MG63 (cell line): ENCODE data around the gene TOMM5. TPM values are rescaled to one million over a fixed set of nuclear protein-coding genes. Genes with fewer than 3 reads are reported as not detected.

Experiments used
- DNase-seq: peaks from one replicate; pipeline ENCODE4 v3.0.0-alpha.2; 2020
- H3K27me3 ChIP-seq: fragments of 250-450 bp; sonication (Bioruptor Pico); 2 replicates; pipeline ENCODE4 v1.5.1; 2020; ENCODE audit warnings: mild to moderate bottlenecking, moderate library complexity
- H3K36me3 ChIP-seq: fragments of 250-450 bp; sonication (Bioruptor Pico); 2 replicates; pipeline ENCODE4 v1.5.1; 2020; ENCODE audit warnings: mild to moderate bottlenecking, moderate library complexity
- H3K4me3 ChIP-seq: fragments of 250-450 bp; sonication (Bioruptor Pico); 2 replicates; pipeline ENCODE4 v1.5.1; 2020; ENCODE audit warnings: mild to moderate bottlenecking, moderate library complexity
- H3K9me3 ChIP-seq: fragments of 250-450 bp; sonication (Bioruptor Pico); 2 replicates; pipeline ENCODE4 v1.5.1; 2020; ENCODE audit warnings: mild to moderate bottlenecking, moderate library complexity
- total RNA-seq: library from RNA; depleted of rRNA; stranded (reverse); fragments of >200 nt; shearing (Covaris generic); gene quantifications from 2 replicates; pipeline ENCODE4 v1.2.3, GENCODE V29; 2014; ENCODE audit warnings: low replicate concordance

The TOMM5 gene
- total RNA-seq, 1 experiment from 2014 or later = 179 TPM

DNA sequence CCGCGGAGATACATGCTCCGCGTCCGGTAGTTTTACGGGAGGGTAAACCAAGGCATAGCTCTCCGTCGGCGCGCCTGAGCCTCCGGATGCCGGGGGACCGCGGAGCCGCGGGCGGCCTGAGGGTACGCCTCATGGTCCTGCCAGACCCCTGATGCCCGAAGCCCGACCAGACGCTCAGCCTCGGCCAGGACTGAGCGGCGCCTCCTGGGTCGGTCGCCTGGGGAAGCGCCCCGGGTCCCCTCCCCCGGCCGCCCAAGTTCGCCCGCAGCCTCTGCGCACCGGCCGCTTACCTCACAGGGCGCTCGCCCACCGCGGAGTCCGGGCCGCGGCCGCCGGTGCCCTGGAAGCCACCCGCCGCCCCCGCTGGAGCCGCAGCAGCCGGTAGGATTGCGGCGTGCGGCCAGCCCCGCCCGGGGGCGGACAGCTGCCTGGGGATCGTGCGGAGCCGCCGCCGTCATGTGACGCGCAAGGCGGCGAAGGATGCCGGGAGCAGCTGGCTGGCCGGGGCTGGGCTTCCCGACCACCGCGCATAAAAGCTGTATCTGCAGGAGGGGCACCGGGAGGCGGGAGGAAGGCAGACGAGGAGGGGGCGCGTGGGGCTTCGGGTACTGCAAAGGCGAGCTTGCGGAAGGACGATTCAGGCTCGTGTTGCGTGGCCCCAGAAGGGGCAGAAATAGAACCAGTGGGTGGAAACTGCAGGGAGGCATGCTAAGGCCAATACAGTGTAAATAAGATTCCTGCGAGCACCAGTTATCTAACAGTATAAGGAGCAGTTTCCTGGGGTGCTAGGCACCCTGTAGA, 16.3 kb downstream of the TOMM5 start, which contains the start of gene FBXO10:
Gene FBXO10, minus strand, starts transcription at position 460 of the 801 bp plus-strand sequence. CDS start 34,612 bp downstream, outside the sequence.
- peak within 1 kb of the TSS; percentile 35 for H3K4me3 ChIP-seq
- H3K27me3 ChIP-seq = no peaks in the 10 kb centered on the region
- DNase-seq = peak; percentile 48
- H3K36me3 ChIP-seq = peaks cover 13% of the 10 kb centered on the region
- no peaks in the 10 kb centered on the region for H3K9me3 ChIP-seq

DNA sequence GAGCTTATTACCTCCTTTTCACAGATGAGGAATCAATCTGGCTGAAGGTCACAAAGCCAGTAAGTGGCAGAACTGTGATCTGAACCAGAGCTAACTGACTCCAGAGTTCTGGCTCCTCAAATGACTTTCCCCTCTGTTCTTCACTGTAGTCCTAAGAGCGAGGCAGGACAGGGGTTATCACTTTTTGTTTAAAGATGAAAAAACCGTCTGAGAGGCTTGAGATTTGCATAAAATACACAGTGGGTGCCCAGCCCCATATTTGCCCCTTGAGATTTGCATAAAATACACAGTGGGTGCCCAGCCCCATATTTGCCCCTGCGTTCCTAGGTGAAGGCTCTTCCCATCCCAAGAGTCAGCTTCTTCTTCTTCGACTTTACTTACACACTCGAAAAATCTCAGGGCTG, 16.9 kb downstream of the TOMM5 start:
- DNase-seq = no peak
- no peaks in the 10 kb centered on the region for H3K9me3 ChIP-seq
- peaks cover 8% of the 10 kb centered on the region; the same call in 1 of the 2 replicates for H3K36me3 ChIP-seq
- peak overlapping the region; percentile 35 for H3K4me3 ChIP-seq
- no peaks in the 10 kb centered on the region for H3K27me3 ChIP-seq

DNA sequence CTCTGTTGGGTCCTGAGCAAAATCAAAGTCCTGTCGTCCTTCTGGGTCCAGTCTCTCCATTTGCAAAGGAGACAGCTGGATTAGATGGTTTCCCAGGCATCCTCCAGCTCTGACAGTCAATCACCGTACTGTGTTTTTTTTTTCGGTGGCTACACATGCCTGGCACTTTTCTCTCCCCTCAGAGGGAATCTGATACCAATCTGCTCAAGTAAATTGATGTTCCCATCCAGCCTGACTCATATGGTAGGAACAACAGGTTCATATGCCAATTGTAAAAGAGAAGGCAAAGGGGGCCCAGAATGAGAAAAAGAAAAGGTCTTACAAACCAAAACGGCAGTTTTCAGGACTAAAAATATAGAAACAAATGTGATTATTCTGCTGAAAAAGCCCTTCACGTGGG, 17.4 kb downstream of the TOMM5 start:
- Histone ChIP-seq H3K27me3 (no peaks in the 10 kb centered on the region), H3K36me3 (0 out of 2 replicates have a peak, but pooled peaks cover 6% of the 10 kb centered on the region), H3K4me3 (no peak overlapping the region), H3K9me3 (no peaks in the 10 kb centered on the region)
- DNase-seq = no peak

DNA sequence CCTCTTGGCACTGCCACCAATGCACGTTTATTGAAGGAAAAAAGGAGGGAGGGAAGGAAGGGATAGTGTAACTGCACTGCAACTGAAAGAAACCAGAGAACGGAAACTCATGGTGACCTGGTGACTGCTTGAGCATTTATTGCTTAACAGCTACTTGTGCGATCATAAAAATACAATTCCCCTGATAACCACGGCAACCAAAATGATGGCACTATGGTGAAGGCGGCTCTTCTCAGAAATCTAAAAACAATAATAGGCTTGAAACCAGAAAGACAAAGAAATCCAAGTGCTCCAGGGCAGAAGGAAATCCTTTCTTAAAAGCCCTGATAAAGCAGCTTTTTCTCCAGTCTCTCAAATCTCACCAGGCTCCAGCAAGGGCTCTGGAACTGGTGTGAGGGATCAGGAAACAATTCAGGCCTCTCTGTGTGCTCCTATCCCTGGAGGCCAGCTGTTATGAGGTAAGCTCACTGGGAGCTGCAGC, 18.1 kb downstream of the TOMM5 start:
- no peak overlapping the region for H3K4me3 ChIP-seq
- H3K27me3 ChIP-seq = no peaks in the 10 kb centered on the region
- H3K36me3 ChIP-seq = 0 out of 2 replicates have a peak, but pooled peaks cover 6% of the 10 kb centered on the region
- H3K9me3 ChIP-seq = no peaks in the 10 kb centered on the region
- no peak for DNase-seq

DNA sequence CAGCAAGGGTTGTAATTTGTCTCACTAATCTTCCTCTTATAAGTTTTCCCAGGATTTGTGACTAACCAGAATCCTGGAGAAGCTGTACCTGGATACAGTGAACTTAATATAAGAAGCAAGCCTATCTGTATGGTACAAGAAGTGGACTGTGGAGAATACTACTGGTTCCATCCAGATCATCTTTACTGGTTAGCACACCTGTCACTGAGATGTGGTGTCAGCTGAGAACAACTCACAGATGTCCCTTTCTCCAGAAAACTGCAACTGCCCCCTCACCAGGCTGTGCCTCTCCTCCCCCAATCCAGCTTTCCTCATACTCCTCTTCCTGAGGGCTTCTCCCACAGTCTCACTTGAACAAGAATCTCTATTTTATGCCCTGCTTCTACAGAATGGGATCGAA, 21.1 kb downstream of the TOMM5 start:
- Histone ChIP-seq H3K36me3 (0 out of 2 replicates have a peak, but pooled peaks cover 3% of the 10 kb centered on the region), H3K9me3 (no peaks in the 10 kb centered on the region), H3K4me3 (no peak overlapping the region), H3K27me3 (no peaks in the 10 kb centered on the region)
- DNase-seq = no peak

DNA sequence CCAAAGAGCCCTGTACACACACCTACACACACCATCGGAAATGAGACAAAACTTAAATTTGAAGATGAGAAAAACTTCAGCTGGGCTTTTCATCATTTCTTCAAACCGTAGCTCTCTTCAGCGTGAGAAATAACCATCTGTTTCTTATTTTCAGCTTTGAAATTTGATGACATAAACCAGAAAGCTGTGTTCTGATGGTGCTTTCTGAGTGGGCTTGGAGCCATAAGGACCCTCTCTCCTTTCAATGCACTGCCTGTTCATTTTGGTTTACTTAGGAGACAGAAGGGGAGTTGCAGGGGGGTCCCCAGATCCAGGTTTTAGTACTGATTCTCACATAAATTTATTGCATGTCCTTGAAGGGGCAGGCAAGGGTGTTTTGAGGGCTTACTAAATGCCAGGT, 25.7 kb downstream of the TOMM5 start:
- H3K4me3 ChIP-seq = no peak overlapping the region
- H3K9me3 ChIP-seq = no peaks in the 10 kb centered on the region
- H3K36me3 ChIP-seq = no peaks in the 10 kb centered on the region; the same call in 1 of the 2 replicates
- no peaks in the 10 kb centered on the region for H3K27me3 ChIP-seq
- DNase-seq = no peak

DNA sequence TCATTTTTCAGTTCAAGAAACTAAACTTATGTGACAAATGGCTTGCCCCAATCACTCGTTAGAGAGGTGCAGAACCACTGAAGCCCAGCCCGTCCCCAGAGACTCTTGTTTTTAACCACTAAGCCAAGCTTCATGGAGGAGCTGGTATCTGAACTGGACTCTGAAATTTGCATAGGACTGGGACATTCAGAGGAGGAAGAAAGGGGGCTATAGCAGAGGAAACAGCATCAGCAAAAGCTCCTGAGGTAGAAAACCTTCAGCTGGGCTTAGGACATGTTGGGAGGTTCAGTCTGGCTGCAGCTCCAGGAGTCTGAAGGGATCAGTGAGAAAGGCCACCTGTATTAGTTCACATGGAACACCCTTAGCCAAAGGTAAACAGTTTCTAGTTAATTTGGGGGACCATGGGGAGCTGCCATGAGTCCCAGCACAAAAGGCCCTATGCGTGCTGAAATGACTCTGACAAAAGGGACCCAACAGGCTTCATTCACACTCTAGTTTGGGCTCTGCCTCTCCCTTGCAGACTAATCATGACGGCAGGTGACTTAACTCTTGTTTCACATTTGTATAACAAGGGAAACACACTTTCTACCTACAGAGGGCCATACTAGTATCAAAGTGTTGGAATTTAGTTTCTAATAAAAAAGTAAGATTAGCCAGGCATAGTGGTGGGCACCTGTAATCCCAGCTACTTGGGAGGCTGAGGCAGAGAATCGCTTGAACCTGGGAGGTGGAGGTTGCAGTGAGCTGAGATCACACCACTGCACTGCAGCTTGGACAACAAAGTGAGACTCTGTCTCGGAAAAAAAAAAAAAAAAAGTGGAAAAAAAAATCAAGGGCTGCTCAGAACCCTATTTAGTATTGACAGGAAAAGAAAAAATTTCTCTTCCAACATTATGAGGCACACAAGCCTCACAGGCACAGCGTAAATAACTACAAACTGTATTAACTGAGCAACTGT, 26.5 kb downstream of the TOMM5 start:
- Histone ChIP-seq H3K9me3 (no peaks in the 10 kb centered on the region), H3K4me3 (no peak overlapping the region), H3K27me3 (no peaks in the 10 kb centered on the region), H3K36me3 (no peaks in the 10 kb centered on the region; the same call in 1 of the 2 replicates)
- no peak for DNase-seq

DNA sequence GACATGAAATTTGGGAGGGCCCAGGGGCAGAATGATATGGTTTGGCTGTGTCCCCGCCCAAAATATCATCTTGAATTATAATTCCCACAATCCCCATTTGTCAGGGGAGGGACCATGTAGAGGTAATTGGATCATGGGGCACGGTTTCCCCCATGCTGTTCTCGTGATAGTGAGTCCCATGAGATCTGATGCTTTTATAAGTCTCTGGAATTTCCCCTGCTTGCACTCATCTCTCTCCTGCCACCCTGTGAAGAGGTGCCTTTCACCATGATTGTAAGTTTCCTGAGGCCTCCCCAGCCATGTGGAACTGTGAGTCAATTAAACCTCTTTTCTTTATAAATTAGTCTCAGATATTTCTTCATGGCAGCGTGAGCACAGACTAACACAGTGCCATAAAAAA, 27.5 kb downstream of the TOMM5 start:
- Histone ChIP-seq H3K4me3 (no peak overlapping the region), H3K9me3 (no peaks in the 10 kb centered on the region), H3K36me3 (no peaks in the 10 kb centered on the region; the same call in 1 of the 2 replicates), H3K27me3 (no peaks in the 10 kb centered on the region)
- no peak for DNase-seq

DNA sequence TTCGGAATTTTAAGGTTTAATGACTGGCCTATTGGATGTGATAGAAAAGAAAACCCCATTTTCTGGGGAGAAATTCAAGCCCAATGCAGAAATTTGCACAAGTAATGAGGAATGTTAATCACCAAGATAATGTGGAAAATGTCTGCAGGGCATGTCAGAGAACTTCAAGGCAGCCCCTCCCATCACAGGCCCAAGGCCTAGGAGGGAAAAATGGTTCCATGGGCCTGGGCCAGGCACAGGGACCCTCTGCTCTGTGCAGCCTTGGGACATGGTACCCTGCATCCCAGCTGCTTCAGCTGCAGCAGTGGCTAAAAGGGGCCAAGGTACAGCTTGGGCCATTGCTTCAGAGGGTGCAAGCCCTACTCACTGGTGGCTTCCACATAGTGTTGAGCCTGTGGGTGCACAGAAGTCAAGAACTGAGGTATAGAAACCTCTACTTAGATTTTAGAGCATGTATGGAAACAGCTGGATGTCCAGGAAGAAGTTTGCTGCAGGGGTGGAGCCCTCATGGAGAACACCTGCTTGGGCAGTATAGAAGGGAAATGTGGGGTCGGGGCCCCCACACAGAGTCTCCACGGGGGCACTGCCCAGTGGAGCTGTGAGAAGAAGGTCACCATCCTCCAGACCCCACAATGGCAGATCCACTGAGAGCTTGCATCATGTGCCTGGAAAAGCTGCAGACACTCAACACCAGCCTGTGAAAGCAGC, 28.4 kb downstream of the TOMM5 start:
- no peaks in the 10 kb centered on the region; the same call in 1 of the 2 replicates for H3K36me3 ChIP-seq
- no peak for DNase-seq
- no peaks in the 10 kb centered on the region for H3K27me3 ChIP-seq
- H3K9me3 ChIP-seq = no peaks in the 10 kb centered on the region
- H3K4me3 ChIP-seq = no peak overlapping the region

DNA sequence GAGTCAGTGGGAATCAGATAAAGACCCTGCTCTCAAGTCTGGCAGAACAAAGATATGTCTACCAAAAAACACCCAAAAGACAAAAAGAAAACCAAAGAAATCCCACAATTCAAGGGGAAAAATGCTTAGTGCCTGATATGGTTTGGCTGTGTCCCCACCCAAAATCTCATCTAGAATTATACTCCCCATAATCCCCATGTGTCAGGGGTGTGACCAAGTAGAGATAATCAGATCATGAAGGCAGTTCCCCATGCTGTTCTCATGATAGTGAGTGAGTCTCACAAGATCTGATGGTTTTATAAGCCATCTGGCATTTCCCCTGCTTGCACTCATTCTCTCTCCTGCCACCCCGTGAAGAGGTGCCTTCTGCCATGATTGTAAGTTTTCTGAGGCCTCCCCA, 29.6 kb downstream of the TOMM5 start:
- no peaks in the 10 kb centered on the region for H3K27me3 ChIP-seq
- DNase-seq = no peak
- H3K9me3 ChIP-seq = no peaks in the 10 kb centered on the region
- no peak overlapping the region for H3K4me3 ChIP-seq
- no peaks in the 10 kb centered on the region; the same call in 1 of the 2 replicates for H3K36me3 ChIP-seq

DNA sequence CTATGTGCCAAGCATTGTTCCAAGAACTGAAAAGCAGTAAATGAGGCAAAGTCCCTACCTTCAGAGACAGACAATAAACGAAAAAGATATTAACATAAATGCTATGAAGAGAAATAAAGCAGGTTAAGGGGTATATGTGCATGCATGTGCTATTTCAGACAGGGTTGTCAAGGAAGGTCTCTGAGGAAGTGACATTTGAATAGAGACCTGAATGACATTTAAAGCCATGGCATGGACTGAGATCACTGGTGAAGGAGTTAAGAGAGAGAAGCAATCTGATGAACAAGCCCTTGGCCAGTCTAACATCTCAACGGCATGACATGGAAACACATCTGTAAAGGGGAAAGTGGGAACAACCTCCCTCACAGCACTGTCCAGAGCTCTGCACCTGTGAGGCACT, 30.7 kb downstream of the TOMM5 start:
- H3K36me3 ChIP-seq = no peaks in the 10 kb centered on the region; the same call in 1 of the 2 replicates
- H3K9me3 ChIP-seq = no peaks in the 10 kb centered on the region
- no peak for DNase-seq
- no peak overlapping the region for H3K4me3 ChIP-seq
- no peaks in the 10 kb centered on the region for H3K27me3 ChIP-seq

DNA sequence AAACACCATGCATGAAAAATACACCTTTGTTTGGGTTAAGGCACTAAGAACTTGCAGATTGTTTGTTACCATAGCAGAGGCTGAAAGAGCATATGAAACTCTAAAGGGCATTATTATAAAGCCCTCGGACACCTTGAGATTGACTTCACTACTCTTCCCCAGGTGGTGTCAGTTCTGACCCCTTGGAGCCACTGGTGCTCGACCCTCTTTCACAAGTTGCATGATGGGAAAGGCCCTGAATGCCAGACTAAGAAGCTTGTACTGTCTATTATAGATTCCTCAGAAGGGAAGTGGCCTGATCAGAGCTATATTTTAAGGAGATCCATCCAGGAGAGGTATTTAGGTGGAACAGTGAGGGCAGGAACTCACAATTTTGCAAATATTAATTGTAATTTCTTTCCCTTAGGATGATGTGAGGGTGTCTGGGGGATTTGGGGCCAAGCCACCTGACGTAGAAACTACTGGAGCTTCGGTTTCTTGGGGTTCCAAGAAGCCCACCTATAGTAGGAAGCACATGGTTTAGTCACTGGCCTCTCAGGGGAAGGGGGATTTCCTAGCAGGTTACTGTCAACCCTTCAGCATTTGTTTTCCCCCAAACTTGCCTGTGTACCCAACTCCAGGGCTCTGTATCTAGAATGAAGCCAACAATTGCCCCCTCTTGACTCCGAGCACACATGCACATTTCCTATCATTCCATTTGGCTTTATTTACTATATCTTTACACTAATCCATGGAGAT, 32.4 kb downstream of the TOMM5 start:
- DNase-seq = no peak
- no peaks in the 10 kb centered on the region for H3K36me3 ChIP-seq
- no peaks in the 10 kb centered on the region for H3K27me3 ChIP-seq
- no peaks in the 10 kb centered on the region for H3K9me3 ChIP-seq
- no peak overlapping the region for H3K4me3 ChIP-seq

DNA sequence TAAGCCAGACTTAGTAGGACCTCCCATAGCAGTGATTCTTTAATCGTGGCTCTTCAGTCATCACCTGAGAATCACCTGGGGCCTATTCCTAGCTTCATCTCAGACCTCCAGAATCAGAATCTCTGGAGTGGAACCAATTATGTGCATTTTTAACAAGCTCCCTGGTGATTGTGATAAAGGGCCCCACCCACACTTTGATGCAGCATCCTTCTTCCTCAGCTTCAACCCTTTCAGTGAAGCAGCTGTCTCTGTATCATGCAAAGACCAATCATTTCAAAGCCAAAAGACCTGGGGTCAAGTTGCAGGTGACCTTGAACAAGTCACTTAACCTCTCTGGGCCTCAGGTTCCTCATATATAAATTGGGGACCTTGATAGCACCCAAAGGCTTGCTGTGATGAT, 33.3 kb downstream of the TOMM5 start:
- no peaks in the 10 kb centered on the region for H3K36me3 ChIP-seq
- no peaks in the 10 kb centered on the region for H3K9me3 ChIP-seq
- no peaks in the 10 kb centered on the region for H3K27me3 ChIP-seq
- DNase-seq = no peak
- H3K4me3 ChIP-seq = no peak overlapping the region

DNA sequence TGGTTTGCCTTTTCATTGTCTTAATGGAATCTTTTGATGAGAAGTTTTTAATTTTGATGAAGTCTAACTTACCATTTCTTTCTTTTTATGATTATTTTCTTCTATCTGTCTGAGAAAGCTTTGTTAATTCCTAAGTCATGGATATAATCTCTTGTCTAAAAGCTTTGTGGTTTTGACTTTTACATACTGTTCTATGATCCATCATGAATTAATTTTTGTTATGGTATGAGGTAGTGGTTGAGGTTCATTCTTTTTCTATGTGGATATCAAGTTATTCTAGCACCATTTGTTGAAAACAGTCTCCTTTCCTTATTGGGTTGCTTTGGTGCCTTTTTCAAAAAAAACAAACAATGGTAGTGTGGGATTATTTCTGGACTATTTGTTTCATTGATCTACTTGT, 36.6 kb downstream of the TOMM5 start:
- H3K36me3 ChIP-seq = no peaks in the 10 kb centered on the region
- no peaks in the 10 kb centered on the region for H3K27me3 ChIP-seq
- H3K9me3 ChIP-seq = no peaks in the 10 kb centered on the region
- DNase-seq = no peak
- no peak overlapping the region for H3K4me3 ChIP-seq

DNA sequence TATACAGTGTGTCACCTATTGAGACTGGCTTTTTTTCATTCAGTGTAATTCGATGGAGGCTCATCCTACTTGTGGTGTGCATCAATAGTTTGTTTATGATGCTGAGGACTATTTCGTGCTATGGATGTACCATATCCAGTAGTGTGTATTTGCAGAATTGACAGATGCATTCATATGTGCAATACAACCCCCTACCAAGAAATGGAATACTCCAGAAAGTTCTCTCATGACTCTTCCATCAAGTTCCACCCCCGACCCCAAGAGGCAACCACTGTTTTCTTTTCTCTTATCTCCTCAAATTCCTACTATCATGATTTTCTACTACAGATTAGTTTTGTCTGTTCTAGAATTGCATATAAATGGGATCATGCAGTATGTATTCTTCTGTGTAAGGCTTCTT, 38.1 kb downstream of the TOMM5 start:
- no peak overlapping the region for H3K4me3 ChIP-seq
- no peaks in the 10 kb centered on the region for H3K27me3 ChIP-seq
- no peak for DNase-seq
- no peaks in the 10 kb centered on the region for H3K36me3 ChIP-seq
- H3K9me3 ChIP-seq = no peaks in the 10 kb centered on the region

DNA sequence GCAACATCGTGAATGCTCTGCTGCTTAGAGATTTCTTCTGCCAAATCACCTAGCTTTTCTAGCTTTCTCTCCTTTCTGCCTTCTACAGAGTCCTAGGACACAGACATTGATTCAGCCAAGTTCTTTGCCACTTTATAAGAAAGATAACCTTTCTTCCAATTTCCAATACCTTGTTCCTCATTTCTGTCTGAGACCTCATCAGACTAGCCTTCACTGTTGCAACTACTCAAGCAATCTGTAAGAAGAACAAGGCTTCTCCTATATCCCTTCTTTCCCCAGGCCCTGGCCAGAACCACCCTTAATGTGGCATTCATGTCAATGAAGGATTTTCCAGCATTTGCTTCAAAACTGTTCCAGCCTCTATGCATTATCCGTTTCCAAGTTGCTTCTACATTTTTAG, 40.5 kb downstream of the TOMM5 start:
- H3K36me3 ChIP-seq = no peaks in the 10 kb centered on the region
- H3K4me3 ChIP-seq = no peak overlapping the region
- H3K9me3 ChIP-seq = no peaks in the 10 kb centered on the region
- DNase-seq = no peak
- H3K27me3 ChIP-seq = no peaks in the 10 kb centered on the region
